K562 treated with DMSO at 1 percent for 24 hours (cell line): ENCODE results near the gene EREG. TPM values are rescaled to one million over a fixed set of nuclear protein-coding genes. Genes with fewer than 3 reads are reported as not detected.

ENCODE experiments used
- total RNA-seq: library from RNA; unstranded; fragments of 300-600 nt; gene quantifications from 2 replicates; pipeline ENCODE4 v1.2.3, GENCODE V29; 2022; ENCODE audit warnings: low read depth; ENCODE audit not compliant: insufficient read depth

EREG gene, protein sequence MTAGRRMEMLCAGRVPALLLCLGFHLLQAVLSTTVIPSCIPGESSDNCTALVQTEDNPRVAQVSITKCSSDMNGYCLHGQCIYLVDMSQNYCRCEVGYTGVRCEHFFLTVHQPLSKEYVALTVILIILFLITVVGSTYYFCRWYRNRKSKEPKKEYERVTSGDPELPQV
- 0.30 and 0.36 TPM in 2 replicates for total RNA-seq

DNA sequence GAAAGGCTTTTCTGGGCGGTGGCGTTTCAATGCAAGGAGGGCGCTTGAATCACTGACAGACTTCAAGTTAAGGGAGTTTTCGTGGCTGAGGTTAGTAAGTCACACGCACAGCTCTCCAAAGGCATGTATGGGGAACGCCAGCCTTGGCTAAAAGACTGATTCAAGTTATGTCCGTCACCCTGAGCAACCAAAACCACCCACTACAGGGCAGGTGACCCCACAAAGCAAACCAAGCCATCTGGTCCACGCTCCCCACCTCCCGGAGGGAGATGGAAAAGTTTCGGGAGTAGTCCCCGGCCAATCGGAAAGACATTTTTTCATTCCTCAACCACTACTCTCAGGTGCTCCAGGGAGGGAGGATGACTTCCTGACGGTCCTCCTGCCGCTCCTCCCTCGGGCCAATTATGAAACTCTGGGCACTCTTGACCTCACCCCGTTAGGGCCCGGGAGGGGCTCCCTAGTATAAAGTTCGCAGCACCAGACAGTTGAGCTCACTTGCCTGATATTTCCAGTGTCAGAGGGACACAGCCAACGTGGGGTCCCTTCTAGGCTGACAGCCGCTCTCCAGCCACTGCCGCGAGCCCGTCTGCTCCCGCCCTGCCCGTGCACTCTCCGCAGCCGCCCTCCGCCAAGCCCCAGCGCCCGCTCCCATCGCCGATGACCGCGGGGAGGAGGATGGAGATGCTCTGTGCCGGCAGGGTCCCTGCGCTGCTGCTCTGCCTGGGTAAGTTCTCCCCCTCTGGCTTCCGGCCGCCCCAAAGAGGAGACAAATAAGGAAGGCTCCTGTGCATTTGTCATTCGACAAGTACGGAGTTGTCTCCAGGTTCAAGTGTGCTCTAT, at the start of gene EREG:
TSS of gene EREG (plus strand) at position 494 of the 840 bp plus-strand sequence. CDS start at position 658, 164 bp downstream.

Other genes with a start within 250 kb of the EREG start
- gene MTHFD2L, start 207.0 kb upstream of the EREG start, total RNA-seq: 4.6 and 7.5 TPM in 2 replicates
- not detected in 2 replicates for gene EPGN, start 56.7 kb upstream of the EREG start, total RNA-seq
- 4.8 and 6.4 TPM in 2 replicates for gene AREG, start 80.0 kb downstream of the EREG start, total RNA-seq